Uterus (tissue), 4 donors: Measurements from ENCODE around the gene PKD2L1. TPM values are rescaled to one million over a fixed set of nuclear protein-coding genes. Genes with fewer than 3 reads are reported as not detected.
"Not testable (repeated sequence)": the region's sequence is repeated elsewhere in the genome, so short reads cannot be mapped to it uniquely, and the experiment has no call there.

Source experiments
- DNase-seq, 2 donors: peaks; one replicate each; pipeline ENCODE4 v3.0.0-alpha.2; 2019 to 2020
- H3K27ac ChIP-seq, 2 donors: fragments of 200-600 bp; sonication (generic); 1 replicate in 1 of 2; 2 replicates in 1 of 2; pipeline ENCODE4 v1.5.1; 2016 to 2018
- H3K27me3 ChIP-seq, 2 donors: fragments of 200-600 bp; sonication (generic); one replicate each; pipeline ENCODE4 v1.5.1; 2018 to 2019; ENCODE audit warnings: control low read depth in 1 of 2
- H3K36me3 ChIP-seq, 2 donors: fragments of 200-600 bp; sonication (generic); one replicate each; pipeline ENCODE4 v1.5.1; 2019; ENCODE audit warnings: control low read depth in 1 of 2
- H3K4me1 ChIP-seq, 2 donors: fragments of 200-600 bp; sonication (generic); one replicate each; pipeline ENCODE4 v1.5.1; 2018 to 2019; ENCODE audit warnings: control low read depth in 1 of 2
- H3K4me3 ChIP-seq, 2 donors: fragments of 200-600 bp; sonication (generic); 1 replicate in 1 of 2; 2 replicates in 1 of 2; pipeline ENCODE4 v1.5.1; 2018 to 2019; ENCODE audit warnings: mild to moderate bottlenecking in 1 of 2
- H3K9me3 ChIP-seq, 2 donors: fragments of 200-600 bp; sonication (generic); one replicate each; pipeline ENCODE4 v1.5.1; 2019; ENCODE audit warnings: control low read depth in 1 of 2
- POLR2A ChIP-seq, 2 donors: fragments of 450-650 bp; IDR thresholded peaks; one replicate each; pipeline ENCODE4 v1.6.1; 2016; ENCODE audit warnings: antibody characterized with exemption in 2 of 2, mild to moderate bottlenecking in 1 of 2, moderate library complexity in 1 of 2
- intact Hi-C: fragments of 100-400 bp; cut with DNase I; formaldehyde crosslinking; loops from one replicate; pipeline ENCODE4 v1.15.1; 2023; ENCODE audit warnings: low total_unique reads
- total RNA-seq, 4 donors: library from RNA; depleted of rRNA in 3 of 4; stranded (reverse); fragments of >200 nt in 3 of 4; gene quantifications; one replicate each; pipeline versions ENCODE4 v1.1.0 to v1.2.4, GENCODE V29; 2014 to 2023
- TF ChIP-seq, protein P1 (sequence below), 4 experiments: fragments of 200-600 bp in 2 of 4; fragments of 450-650 bp in 2 of 4; sonication (generic) in 2 of 4; IDR thresholded peaks; one replicate each; pipeline ENCODE4 v1.5.1; 2016 to 2019; ENCODE audit warnings: antibody characterized with exemption in 4 of 4, mild to moderate bottlenecking in 2 of 4, moderate library complexity in 1 of 4
- donor health status: DM: yes; HTN: yes; CAD: no.

PKD2L1 gene
- not detected for total RNA-seq

DNA sequence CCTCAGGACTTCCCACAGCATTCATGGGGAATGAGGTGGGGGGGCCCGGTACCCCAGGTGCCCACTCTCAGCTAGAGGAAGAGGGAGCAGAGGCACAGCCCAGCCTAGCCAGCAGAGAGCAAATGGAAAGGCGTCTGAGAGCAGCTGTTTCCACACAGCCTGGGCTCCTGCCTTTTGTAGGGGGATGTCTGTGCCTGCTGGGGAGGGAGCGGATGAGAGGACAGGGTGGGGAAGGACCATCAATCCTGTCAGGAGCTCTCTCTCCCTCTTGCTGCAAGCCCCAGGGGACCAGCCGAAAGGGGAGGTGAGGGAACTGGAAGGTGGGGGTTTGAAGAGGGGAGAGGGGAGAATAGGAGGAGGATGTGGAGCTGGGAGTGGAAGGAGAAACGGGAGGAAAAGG is at the start of gene PKD2L1:
Gene PKD2L1, minus strand, starts transcription at position 150 of the 400 bp plus-strand sequence. Its CDS starts 125 bp downstream, at position 25.
- intact Hi-C loops = no loop called here
- no peak within 1 kb of the TSS for H3K27ac ChIP-seq

DNA sequence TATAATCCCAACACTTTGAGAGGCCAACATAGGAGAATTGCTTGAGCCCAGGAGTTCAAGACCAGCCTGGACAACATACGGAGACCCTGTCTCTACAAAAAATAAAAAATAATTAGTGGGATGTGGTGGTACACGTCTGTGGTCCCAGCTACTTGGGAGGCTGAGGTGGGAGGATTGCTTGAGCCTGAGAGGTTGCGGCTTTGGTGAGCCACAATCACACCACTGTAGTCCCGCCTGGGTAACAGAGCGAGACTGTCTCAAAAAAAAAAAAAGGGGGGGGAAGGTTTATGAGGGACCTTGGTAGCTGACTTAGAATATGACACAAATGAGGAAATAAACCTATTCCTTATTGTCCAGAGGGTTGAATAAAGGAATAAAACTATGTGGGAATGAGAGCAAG is 47.8 kb upstream of the PKD2L1 start:
- intact Hi-C loops = no loop called here

More for the DNA sequence above, at the start of gene PKD2L1:
- H3K9me3 ChIP-seq = no peaks in the 10 kb centered on the region
- DNase-seq = no peak
- no peaks in the 10 kb centered on the region for H3K4me1 ChIP-seq
- no peaks in the 10 kb centered on the region for H3K27me3 ChIP-seq
- no peaks in the 10 kb centered on the region for H3K36me3 ChIP-seq
- TF ChIP-seq, protein P1, sequence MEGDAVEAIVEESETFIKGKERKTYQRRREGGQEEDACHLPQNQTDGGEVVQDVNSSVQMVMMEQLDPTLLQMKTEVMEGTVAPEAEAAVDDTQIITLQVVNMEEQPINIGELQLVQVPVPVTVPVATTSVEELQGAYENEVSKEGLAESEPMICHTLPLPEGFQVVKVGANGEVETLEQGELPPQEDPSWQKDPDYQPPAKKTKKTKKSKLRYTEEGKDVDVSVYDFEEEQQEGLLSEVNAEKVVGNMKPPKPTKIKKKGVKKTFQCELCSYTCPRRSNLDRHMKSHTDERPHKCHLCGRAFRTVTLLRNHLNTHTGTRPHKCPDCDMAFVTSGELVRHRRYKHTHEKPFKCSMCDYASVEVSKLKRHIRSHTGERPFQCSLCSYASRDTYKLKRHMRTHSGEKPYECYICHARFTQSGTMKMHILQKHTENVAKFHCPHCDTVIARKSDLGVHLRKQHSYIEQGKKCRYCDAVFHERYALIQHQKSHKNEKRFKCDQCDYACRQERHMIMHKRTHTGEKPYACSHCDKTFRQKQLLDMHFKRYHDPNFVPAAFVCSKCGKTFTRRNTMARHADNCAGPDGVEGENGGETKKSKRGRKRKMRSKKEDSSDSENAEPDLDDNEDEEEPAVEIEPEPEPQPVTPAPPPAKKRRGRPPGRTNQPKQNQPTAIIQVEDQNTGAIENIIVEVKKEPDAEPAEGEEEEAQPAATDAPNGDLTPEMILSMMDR (IDR thresholded peaks at IDR 0.05) = no peak
- TF ChIP-seq POLR2A (IDR thresholded peaks at IDR 0.05) = no peak
- no peak within 1 kb of the TSS for H3K4me3 ChIP-seq

DNA sequence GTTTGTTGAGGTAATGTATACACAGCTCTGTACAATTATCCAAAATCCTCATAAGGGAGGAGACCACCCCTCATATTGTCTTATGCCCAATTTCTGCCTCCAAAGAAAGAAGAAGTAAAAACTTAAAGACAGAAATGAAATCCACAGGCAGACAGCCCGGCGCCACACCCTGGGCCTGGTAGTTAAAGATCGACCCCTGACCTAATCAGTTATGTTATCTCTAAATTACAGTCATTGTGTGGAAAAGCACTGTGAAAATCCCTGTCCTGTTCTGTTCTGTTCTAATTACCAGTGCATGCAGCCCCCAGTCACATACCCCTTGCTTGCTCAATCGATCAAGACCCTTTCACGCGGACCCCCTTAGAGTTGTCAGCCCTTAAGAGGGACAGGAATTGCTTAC is 46.6 kb upstream of the PKD2L1 start:
- intact Hi-C loops = not testable (repeated sequence)

More for the DNA sequence above, 47.8 kb upstream of the PKD2L1 start:
- Histone ChIP-seq H3K4me1 (no peaks in the 10 kb centered on the region), H3K27me3 (no peaks in the 10 kb centered on the region), H3K9me3 (no peaks in the 10 kb centered on the region), H3K27ac (no peak overlapping the region), H3K36me3 (no peaks in the 10 kb centered on the region), H3K4me3 (no peak overlapping the region)
- DNase-seq = no peak
- TF ChIP-seq POLR2A (IDR thresholded peaks at IDR 0.05) = no peak
- TF ChIP-seq, protein P1 (IDR thresholded peaks at IDR 0.05) = no peak

DNA sequence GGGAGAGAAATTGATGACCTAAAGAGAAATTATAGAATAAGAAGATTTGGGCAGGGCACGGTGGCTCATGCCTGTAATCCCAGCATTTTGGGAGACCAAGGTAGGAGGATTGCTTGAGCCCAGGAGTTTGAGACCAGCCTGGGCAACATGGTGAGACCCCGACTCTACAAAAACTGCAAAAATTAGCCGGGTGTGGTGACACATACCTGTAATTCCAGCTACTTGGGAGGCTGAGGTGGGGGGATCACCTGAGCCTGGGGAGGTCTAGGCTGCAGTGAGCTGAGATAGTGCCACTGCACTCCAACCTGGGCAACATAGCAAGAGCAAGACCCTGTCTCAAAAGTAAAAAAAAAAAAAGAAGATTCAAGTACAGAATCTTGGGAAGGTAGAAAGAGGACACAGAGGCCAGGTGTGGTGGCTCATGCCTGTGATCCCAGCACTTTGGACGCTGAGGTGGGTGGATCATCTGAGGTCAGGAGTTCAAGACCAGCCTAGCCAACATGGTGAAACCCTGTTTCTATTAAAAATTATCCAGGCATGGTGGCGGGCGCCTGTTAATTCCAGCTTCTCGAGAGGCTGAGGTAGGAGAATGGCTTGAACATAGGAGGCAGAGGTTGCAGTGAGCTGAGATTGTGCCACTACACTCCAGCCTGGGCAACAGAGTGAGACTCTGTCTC is 44.8 kb upstream of the PKD2L1 start:
- H3K27me3 ChIP-seq, intact Hi-C loops, DNase-seq, H3K9me3 ChIP-seq, H3K4me3 ChIP-seq, H3K36me3 ChIP-seq, H3K4me1 ChIP-seq: not testable (repeated sequence)
- H3K27ac ChIP-seq = peak overlapping the region; percentile 96 to 97

More for the DNA sequence above, 46.6 kb upstream of the PKD2L1 start:
- not testable (repeated sequence) for DNase-seq, H3K27me3 ChIP-seq, H3K4me3 ChIP-seq, H3K4me1 ChIP-seq, H3K36me3 ChIP-seq, H3K27ac ChIP-seq, H3K9me3 ChIP-seq

DNA sequence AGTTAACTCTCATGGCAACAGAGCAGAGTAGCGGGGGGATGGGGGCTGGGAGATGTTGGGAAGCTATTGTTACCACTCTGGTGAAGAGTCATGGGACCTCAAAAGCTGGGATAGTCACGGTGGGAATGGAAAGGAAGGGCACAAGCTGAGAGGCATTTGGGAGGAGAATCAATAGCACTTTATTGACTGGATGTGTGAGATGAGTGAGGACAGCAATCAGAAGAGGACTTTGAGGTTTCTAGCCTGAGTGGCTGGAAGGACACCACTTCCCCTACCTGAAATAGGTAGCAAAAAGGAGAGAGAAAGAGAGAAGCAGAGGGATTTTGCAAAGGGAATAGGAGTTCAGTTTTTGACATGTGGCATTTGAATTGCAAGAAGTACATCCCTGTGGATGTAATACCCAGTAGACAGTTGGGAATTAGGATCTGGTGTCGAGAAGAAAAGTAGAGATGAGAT is 44.2 kb upstream of the PKD2L1 start:
- intact Hi-C loops = no loop called here
- Histone ChIP-seq H3K27ac (peak overlapping the region; percentile 96 to 97), H3K4me3 (peak overlapping the region; percentile 53 to 56), H3K4me1 (no peaks in the 10 kb centered on the region), H3K9me3 (no peaks in the 10 kb centered on the region), H3K36me3 (no peaks in the 10 kb centered on the region), H3K27me3 (no peaks in the 10 kb centered on the region)
- TF ChIP-seq, protein P1 (IDR thresholded peaks at IDR 0.05) = no peak
- TF ChIP-seq POLR2A (IDR thresholded peaks at IDR 0.05) = no peak
- no peak for DNase-seq

DNA sequence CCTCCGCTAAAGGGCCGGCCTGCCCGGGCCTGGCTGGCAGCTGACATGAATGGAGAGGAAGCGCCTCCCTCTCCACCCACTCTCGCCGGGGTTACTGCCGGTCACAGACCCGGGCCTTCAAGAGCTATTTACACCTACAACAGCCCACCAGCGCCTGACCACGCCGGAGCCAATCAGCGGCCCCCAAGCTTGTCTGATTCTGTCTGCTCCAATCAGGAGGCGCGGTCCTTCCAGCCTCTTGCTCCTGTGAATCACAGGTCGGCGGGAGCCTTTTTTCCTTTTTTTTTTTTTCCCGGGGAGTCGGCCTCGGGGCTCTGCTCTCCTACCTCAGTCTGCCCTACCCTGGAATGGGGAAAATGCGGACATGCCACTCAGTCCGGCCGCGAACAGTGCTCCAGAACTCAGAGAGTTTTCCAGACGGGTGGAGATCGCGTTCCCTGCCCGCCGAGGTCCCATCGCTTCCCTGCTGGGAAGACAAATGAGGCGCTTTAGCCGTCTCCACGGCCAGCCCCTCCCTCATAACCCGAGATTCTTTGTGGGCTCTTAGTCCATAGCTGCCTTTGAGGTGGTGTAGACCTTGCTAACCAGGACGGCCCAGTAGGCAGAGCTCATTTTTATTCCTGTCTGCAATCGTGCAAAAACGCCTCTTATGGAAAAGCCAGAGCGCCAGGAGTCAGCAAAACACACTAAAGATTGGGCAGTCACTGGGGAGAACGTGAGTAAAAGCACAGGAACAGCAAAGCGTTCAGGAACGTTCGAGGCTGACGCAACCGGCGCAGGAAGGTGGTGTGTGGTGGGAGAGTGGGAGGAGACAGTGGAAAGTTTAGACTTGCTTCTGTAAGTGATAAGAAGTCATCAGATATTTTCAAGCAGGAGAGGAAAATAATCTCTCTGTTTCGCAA is 43.5 kb upstream of the PKD2L1 start:
- Histone ChIP-seq H3K9me3 (no peaks in the 10 kb centered on the region), H3K36me3 (no peaks in the 10 kb centered on the region), H3K27me3 (no peaks in the 10 kb centered on the region), H3K27ac (peak overlapping the region; percentile 96 to 97), H3K4me1 (no peaks in the 10 kb centered on the region), H3K4me3 (peak overlapping the region; percentile 53 to 56)
- intact Hi-C loops = no loop called here
- peak; percentile 93 to 98 for DNase-seq
- TF ChIP-seq, protein P1 (IDR thresholded peaks at IDR 0.05) = no peak
- peak; percentile 52 to 58 for TF ChIP-seq POLR2A (IDR thresholded peaks at IDR 0.05)
